Ishikawa (cell line): ENCODE results near the gene ECHDC3.

Experiments used
- CEBPB ChIP-seq: IDR thresholded peaks from 2 replicates; pipeline ENCODE4 v1.6.1; 2012
- CREB1 ChIP-seq: IDR thresholded peaks from 2 replicates; pipeline ENCODE4 v1.6.1; 2012; ENCODE audit warnings: low read depth
- EGR1 ChIP-seq: IDR thresholded peaks from 2 replicates; pipeline ENCODE4 v1.6.1; 2012
- EP300 ChIP-seq: IDR thresholded peaks from 2 replicates; pipeline ENCODE4 v1.6.1; 2012; ENCODE audit warnings: borderline replicate concordance
- FOXM1 ChIP-seq: IDR thresholded peaks from 2 replicates; pipeline ENCODE4 v1.6.1; 2012; ENCODE audit warnings: low read depth, borderline replicate concordance
- NFIC ChIP-seq: IDR thresholded peaks from 2 replicates; pipeline ENCODE4 v1.6.1; 2012
- RAD21 ChIP-seq: IDR thresholded peaks from 2 replicates; pipeline ENCODE4 v1.6.1; 2012; ENCODE audit warnings: low read depth
- TAF1 ChIP-seq: IDR thresholded peaks from 2 replicates; pipeline ENCODE4 v1.6.1; 2012; ENCODE audit warnings: low read depth, mild to moderate bottlenecking
- TCF12 ChIP-seq: IDR thresholded peaks from 2 replicates; pipeline ENCODE4 v1.6.1; 2012; ENCODE audit warnings: low read depth
- TEAD4 ChIP-seq: IDR thresholded peaks from 2 replicates; pipeline ENCODE4 v1.6.1; 2012
- YY1 ChIP-seq: IDR thresholded peaks from 2 replicates; pipeline ENCODE4 v1.6.1; 2012; ENCODE audit warnings: low read depth
- ZBTB7A ChIP-seq: IDR thresholded peaks from 2 replicates; pipeline ENCODE4 v1.6.1; 2012; ENCODE audit warnings: low read depth
- TF ChIP-seq, protein P1 (sequence below): IDR thresholded peaks from 2 replicates; pipeline ENCODE4 v1.6.1; 2012
- TF ChIP-seq, protein P2 (sequence below): IDR thresholded peaks from 2 replicates; pipeline ENCODE4 v1.6.1; 2012; ENCODE audit warnings: low read depth, mild to moderate bottlenecking
- TF ChIP-seq, protein P3 (sequence below): IDR thresholded peaks from 2 replicates; pipeline ENCODE4 v1.6.1; 2012

ECHDC3 gene

DNA sequence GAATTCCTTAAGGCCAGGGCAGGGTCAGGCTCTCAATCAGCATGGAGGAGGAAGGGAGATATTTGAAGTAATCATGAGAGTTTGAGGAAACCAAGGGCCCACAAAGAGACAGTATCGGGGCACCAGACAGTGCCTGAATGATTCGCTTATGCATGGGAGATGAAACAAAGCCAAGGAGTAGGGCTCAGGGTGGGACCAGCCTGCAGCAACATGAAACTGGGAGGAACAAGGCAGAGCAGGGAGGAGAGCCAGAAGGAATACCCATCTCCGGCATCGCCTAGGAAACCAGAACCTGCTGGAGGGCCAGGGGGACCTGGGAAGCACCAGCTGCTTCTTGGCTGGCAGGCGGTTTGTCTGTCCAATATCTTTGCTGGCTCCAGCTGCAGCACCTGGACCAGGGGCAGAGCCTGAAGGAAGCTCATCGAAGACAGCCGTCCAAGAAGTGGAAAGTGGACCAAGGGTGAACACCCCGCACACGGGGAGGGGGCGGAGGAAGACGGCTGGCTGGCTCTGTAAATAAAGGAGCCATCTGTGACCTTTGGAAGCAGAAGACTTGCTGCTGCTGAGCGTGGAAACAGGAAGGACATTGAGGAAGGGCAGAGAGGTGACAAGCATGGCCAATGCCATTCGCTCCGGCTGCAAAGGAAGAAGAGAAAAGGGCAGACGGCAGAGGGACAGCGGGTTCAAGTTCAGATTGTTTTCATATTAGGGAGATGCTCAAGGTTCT, 34.4 kb upstream of the ECHDC3 start:
- TF ChIP-seq NFIC (no peak), EGR1 (no peak)

DNA sequence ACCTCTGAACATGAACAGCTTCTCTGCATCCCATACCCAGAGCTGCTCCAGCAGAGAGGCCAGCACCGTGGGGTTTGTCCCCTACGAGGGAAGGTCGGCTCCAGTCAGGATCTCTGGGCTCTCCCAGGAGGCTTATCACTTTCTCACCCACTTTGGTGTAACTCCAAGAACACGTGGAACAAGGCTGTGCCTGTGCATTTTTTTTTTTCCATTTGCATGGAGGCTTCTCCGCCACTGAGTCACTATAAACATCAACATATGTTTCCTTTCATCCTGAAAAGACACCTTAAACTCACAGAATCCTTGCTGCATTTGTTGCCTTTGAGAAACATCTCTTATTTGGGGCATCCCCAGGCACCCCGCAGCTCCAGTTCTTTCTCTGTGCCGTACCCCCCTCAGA, 29.4 kb upstream of the ECHDC3 start:
- TF ChIP-seq, protein P1, sequence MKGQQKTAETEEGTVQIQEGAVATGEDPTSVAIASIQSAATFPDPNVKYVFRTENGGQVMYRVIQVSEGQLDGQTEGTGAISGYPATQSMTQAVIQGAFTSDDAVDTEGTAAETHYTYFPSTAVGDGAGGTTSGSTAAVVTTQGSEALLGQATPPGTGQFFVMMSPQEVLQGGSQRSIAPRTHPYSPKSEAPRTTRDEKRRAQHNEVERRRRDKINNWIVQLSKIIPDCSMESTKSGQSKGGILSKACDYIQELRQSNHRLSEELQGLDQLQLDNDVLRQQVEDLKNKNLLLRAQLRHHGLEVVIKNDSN, result no peak
- TF ChIP-seq YY1 (no peak), CEBPB (no peak), NFIC (no peak), ZBTB7A (no peak), TCF12 (no peak), RAD21 (no peak), EGR1 (no peak), EP300 (no peak), FOXM1 (no peak), TAF1 (no peak), TEAD4 (no peak), CREB1 (no peak)
- TF ChIP-seq, protein P2, sequence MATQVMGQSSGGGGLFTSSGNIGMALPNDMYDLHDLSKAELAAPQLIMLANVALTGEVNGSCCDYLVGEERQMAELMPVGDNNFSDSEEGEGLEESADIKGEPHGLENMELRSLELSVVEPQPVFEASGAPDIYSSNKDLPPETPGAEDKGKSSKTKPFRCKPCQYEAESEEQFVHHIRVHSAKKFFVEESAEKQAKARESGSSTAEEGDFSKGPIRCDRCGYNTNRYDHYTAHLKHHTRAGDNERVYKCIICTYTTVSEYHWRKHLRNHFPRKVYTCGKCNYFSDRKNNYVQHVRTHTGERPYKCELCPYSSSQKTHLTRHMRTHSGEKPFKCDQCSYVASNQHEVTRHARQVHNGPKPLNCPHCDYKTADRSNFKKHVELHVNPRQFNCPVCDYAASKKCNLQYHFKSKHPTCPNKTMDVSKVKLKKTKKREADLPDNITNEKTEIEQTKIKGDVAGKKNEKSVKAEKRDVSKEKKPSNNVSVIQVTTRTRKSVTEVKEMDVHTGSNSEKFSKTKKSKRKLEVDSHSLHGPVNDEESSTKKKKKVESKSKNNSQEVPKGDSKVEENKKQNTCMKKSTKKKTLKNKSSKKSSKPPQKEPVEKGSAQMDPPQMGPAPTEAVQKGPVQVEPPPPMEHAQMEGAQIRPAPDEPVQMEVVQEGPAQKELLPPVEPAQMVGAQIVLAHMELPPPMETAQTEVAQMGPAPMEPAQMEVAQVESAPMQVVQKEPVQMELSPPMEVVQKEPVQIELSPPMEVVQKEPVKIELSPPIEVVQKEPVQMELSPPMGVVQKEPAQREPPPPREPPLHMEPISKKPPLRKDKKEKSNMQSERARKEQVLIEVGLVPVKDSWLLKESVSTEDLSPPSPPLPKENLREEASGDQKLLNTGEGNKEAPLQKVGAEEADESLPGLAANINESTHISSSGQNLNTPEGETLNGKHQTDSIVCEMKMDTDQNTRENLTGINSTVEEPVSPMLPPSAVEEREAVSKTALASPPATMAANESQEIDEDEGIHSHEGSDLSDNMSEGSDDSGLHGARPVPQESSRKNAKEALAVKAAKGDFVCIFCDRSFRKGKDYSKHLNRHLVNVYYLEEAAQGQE, result no peak
- TF ChIP-seq, protein P3, sequence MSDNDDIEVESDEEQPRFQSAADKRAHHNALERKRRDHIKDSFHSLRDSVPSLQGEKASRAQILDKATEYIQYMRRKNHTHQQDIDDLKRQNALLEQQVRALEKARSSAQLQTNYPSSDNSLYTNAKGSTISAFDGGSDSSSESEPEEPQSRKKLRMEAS, result no peak

DNA sequence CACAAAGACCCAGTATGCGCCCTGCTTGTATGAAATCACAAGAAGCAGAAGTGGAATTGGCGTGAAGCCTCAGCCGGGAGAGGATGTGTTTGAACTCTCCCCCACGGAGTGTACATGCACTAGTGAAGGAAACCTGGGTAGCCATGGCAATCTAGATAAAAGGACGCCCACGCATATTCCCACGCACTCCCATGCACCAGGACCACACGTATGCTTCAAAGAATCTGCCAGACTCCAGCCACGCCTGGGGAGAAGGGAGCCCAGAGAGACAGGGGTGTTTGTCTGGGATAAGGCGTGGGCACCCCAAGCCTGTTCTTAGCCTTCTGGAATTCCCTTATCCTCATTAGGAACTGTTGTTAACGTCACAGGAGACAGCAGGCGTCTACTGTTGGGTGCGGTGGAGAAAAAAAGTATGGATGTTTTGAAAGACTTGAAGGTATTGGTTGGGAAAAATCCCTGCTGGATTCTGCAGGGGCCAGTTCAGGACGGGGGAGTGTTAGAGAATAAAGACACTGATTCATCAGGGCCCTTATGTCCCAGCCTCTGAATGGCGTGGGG, 28.9 kb upstream of the ECHDC3 start:
- TF ChIP-seq, protein P1, result no peak
- TF ChIP-seq ZBTB7A (no peak), RAD21 (no peak), FOXM1 (no peak)

DNA sequence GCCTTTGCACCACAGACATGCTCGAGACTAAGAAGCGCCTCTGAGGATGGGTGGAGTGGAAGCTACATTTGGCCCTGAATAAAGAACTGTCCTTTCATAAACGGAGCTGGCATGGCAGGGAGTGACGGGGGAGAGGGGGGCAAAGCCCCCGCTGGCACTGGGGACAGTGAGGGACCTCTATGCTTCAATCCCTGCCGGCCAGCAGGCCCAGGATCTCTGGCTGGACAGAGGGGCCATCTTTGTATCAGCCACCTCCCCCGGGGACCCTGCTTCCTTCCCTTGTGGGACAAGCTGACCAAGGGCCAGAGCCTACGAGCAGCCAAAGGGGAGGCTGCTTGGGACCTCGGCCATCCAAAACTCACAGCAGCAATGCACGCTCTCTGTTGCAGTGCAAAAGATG, 28.2 kb upstream of the ECHDC3 start:
- TF ChIP-seq, protein P1, result no peak
- TF ChIP-seq EP300, result no peak
- no peak for TF ChIP-seq CEBPB

DNA sequence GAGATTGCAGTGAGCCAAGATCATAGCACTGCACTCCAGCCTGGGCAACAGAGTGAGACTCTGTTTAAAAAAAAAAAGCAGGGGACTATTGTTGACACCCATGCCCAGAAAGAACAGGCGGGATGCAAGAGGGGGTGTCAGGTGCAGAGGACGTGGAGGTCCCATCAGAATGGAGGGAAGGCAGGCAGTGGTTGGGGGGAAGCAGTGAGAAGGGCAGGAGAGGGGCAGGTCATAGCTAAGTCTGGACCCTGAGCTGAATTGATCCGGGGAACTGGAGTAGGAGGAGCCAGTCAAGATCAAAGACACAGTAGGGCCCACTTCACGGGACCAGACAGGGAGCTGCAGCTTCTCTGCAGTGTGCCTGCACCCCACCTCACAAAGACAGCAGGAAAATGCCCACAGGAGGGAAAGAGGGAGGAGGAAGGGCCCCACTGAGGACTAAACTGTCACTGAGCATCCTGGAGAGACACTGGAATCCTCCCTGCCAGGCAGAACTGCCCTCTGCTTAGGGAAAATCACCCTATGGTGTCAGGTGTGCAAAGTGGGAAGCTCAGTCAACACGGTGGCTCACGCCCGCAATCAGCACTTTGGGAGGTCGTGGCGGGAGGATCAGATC, 27.3 kb upstream of the ECHDC3 start:
- TF ChIP-seq, protein P3, result no peak
- TF ChIP-seq ZBTB7A (no peak), CREB1 (no peak), FOXM1 (no peak), RAD21 (no peak), EP300 (no peak), CEBPB (no peak), YY1 (no peak), EGR1 (no peak), TCF12 (no peak), TEAD4 (no peak)
- TF ChIP-seq, protein P2, result no peak
